ENCODE data around the gene SUPT3H. TPM values are rescaled to one million over a fixed set of nuclear protein-coding genes. Genes with fewer than 3 reads are reported as not detected.

SUPT3H gene
- total and polyA plus RNA-seq, 4 donors = 0.85 to 4.8 (median 2.4) TPM

- Histone ChIP-seq H3K4me3 (ENCODE audit: low read depth in 1 of 3, low read length in 3 of 3) (no peak overlapping the region), H3K9me3 (ENCODE audit: control insufficient read depth in 4 of 4, low read length in 3 of 4) (peaks cover 0 to 1% (median 0%) of the 10 kb centered on the region in 4 donors), H3K27me3 (ENCODE audit: control insufficient read depth in 4 of 4, insufficient read depth in 4 of 4, low read length in 3 of 4) (no peaks in the 10 kb centered on the region), H3K27ac (ENCODE audit: low read depth in 1 of 2, low read length in 2 of 2) (no peak overlapping the region), H3K36me3 (ENCODE audit: control insufficient read depth in 4 of 4, insufficient read depth in 3 of 4, low read depth in 1 of 4, low read length in 3 of 4) (no peaks in the 10 kb centered on the region), H3K9ac (ENCODE audit: low read depth in 1 of 2, low read length in 2 of 2) (no peak overlapping the region), H3K4me1 (ENCODE audit: control insufficient read depth in 4 of 4, insufficient read depth in 4 of 4, low read length in 3 of 4) (no peaks in the 10 kb centered on the region)
- TF ChIP-seq GABPA (IDR thresholded peaks at IDR 0.05 in 1 of 2, conservative IDR thresholded peaks at IDR 0.05 in 1 of 2) (no peak), ZBTB33 (IDR thresholded peaks at IDR 0.05) (no peak), ATF3 (IDR thresholded peaks at IDR 0.05) (no peak)
- no peak for DNase-seq (ENCODE audit: low spot score)
These were observed 400.8 kb downstream of the SUPT3H start for GRCh38 chr6:44976677-44977641.

- WGBS = 46% methylated on average over 2 of the region's 2 CpGs
- no peak overlapping the region for H3K9ac ChIP-seq (ENCODE audit: low read depth in 1 of 2, low read length in 2 of 2)
- no peak overlapping the region for H3K27ac ChIP-seq (ENCODE audit: low read depth in 1 of 2, low read length in 2 of 2)
- H3K4me3 ChIP-seq (ENCODE audit: low read depth in 1 of 3, low read length in 3 of 3) = no peak overlapping the region
- H3K27me3 ChIP-seq (ENCODE audit: control insufficient read depth in 4 of 4, insufficient read depth in 4 of 4, low read length in 3 of 4) = no peaks in the 10 kb centered on the region
- no peaks in the 10 kb centered on the region for H3K9me3 ChIP-seq (ENCODE audit: control insufficient read depth in 4 of 4, low read length in 3 of 4)
- no peak for DNase-seq (ENCODE audit: low spot score)
- H3K4me1 ChIP-seq (ENCODE audit: control insufficient read depth in 4 of 4, insufficient read depth in 4 of 4, low read length in 3 of 4) = no peaks in the 10 kb centered on the region
- TF ChIP-seq FOXA2 (IDR thresholded peaks at IDR 0.05) (no peak), EGR1 (IDR thresholded peaks at IDR 0.05; ENCODE audit: low read depth in 2 of 2) (no peak), GABPA (IDR thresholded peaks at IDR 0.05 in 1 of 2, conservative IDR thresholded peaks at IDR 0.05 in 1 of 2) (no peak), HNF4G (IDR thresholded peaks at IDR 0.05) (no peak), RAD21 (IDR thresholded peaks at IDR 0.05) (no peak), FOXA1 (IDR thresholded peaks at IDR 0.05) (no peak), MAX (IDR thresholded peaks at IDR 0.05) (no peak), REST (IDR thresholded peaks at IDR 0.05) (no peak), YY1 (IDR thresholded peaks at IDR 0.05) (no peak), SP1 (IDR thresholded peaks at IDR 0.05) (no peak)
- H3K36me3 ChIP-seq (ENCODE audit: control insufficient read depth in 4 of 4, insufficient read depth in 3 of 4, low read depth in 1 of 4, low read length in 3 of 4) = no peaks in the 10 kb centered on the region
These were observed 403.2 kb downstream of the SUPT3H start for GRCh38 chr6:44974511-44974910.
